K562 (cell line): ENCODE results near the gene PRKCB.

Experiments
- ESRRA ChIP-seq: fragments of 450-650 bp; IDR thresholded peaks from 2 replicates; pipeline ENCODE4 v1.6.1; 2014; ENCODE audit warnings: low read depth, mild to moderate bottlenecking, moderate library complexity, borderline replicate concordance
- JUNB ChIP-seq: fragments of 450-650 bp; formaldehyde crosslinking; conservative IDR thresholded peaks from 2 replicates; pipeline ENCODE4 v1.4.0; 2020; ENCODE audit warnings: mild to moderate bottlenecking
- L3MBTL2 ChIP-seq: fragments of 450-650 bp; IDR thresholded peaks from 2 replicates; pipeline ENCODE4 v1.6.1; 2016; ENCODE audit warnings: mild to moderate bottlenecking, moderate library complexity
- MYC ChIP-seq, 2 experiments: fragments of 250-450 bp in 1 of 2; sonication (Bioruptor Pico) in 1 of 2; IDR thresholded peaks; 2 replicates each; pipeline versions ENCODE4 v1.5.1 to v1.6.1; 2012 to 2021; ENCODE audit warnings: low read depth in 2 of 2, borderline replicate concordance in 1 of 2, improper control_type of control experiment in 1 of 2, low read length in 1 of 2, mild to moderate bottlenecking in 1 of 2, moderate library complexity in 1 of 2
- NFATC3 ChIP-seq: fragments of 450-650 bp; IDR thresholded peaks from 2 replicates; pipeline ENCODE4 v1.6.1; 2017; ENCODE audit warnings: mild to moderate bottlenecking
- POLR2A ChIP-seq: fragments of 450-650 bp; conservative IDR thresholded peaks from 2 replicates; pipeline ENCODE4 v1.6.1; 2016
- POLR2H ChIP-seq: IDR thresholded peaks from 2 replicates; pipeline ENCODE4 v1.6.1; 2016; ENCODE audit warnings: missing genetic modification characterization, low read depth, mild to moderate bottlenecking, control low read depth, missing compliant biosample characterization, moderate library complexity
- RFX5 ChIP-seq: IDR thresholded peaks from 2 replicates; pipeline ENCODE4 v1.6.1; 2011; ENCODE audit warnings: low read depth, mild to moderate bottlenecking, improper control_type of control experiment, low read length
- SMC3 ChIP-seq: conservative IDR thresholded peaks from 2 replicates; pipeline ENCODE4 v1.6.1; 2011; ENCODE audit warnings: low read depth, low read length, improper control_type of control experiment; ENCODE audit not compliant: insufficient read depth
- TCF7 ChIP-seq: sonication (generic); IDR thresholded peaks from 2 replicates; pipeline ENCODE4 v1.6.1; 2016; ENCODE audit warnings: antibody characterized with exemption, borderline replicate concordance
- TRIM24 ChIP-seq, 2 experiments: fragments of 450-650 bp; IDR thresholded peaks; 2 replicates each; pipeline ENCODE4 v1.6.1; 2016
- ZNF274 ChIP-seq: IDR thresholded peaks from 2 replicates; pipeline ENCODE4 v1.6.1; 2011; ENCODE audit warnings: low read depth, mild to moderate bottlenecking, low read length, moderate library complexity, borderline replicate concordance
- ZNF561 ChIP-seq: fragments of 450-650 bp; formaldehyde crosslinking; conservative IDR thresholded peaks from 2 replicates; pipeline ENCODE4 v1.4.0; 2020; ENCODE audit warnings: mild to moderate bottlenecking, moderate library complexity
- TF ChIP-seq, protein P1 (sequence below), 3 experiments: IDR thresholded peaks in 2 of 3; conservative IDR thresholded peaks in 1 of 3; 2 replicates each; pipeline ENCODE4 v1.5.1; 2011 to 2012; ENCODE audit warnings: low read length in 3 of 3, mild to moderate bottlenecking in 3 of 3, control low read depth in 2 of 3, improper control_type of control experiment in 1 of 3, inconsistent platforms in 1 of 3, low read depth in 1 of 3, mixed read lengths in 1 of 3, moderate library complexity in 1 of 3; ENCODE audit not compliant: insufficient read depth in 2 of 3

DNA sequence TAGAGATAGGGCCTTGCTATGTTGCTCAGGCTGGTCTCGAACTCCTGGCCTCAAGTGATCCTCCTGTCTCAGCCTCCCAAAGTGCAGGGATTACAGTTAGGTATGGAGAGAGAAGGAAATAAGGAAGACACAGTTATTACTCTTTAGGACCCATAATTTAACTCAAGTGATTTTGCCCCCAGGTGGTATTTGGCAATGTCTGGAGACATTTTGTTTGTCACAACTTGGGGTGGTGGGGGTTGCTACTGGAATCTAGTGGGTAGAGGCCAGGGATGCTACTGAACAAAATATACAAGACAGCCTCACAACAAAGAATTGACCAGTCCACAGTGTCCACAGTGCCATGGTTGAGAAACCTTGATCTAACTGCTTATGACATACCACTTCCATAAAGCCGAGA lies 64.1 kb downstream of the PRKCB start:
- TF ChIP-seq ESRRA = no peak
- no peak for TF ChIP-seq L3MBTL2
- no peak for TF ChIP-seq MYC (IDR thresholded peaks at IDR 0.05; ENCODE audit: low read depth, low read length)
- TF ChIP-seq MYC (CRISPR knock-in tag; IDR thresholded peaks at IDR 0.05; ENCODE audit: borderline replicate concordance, low read depth) = no peak
- no peak for TF ChIP-seq ZNF274
- TF ChIP-seq, protein P1, sequence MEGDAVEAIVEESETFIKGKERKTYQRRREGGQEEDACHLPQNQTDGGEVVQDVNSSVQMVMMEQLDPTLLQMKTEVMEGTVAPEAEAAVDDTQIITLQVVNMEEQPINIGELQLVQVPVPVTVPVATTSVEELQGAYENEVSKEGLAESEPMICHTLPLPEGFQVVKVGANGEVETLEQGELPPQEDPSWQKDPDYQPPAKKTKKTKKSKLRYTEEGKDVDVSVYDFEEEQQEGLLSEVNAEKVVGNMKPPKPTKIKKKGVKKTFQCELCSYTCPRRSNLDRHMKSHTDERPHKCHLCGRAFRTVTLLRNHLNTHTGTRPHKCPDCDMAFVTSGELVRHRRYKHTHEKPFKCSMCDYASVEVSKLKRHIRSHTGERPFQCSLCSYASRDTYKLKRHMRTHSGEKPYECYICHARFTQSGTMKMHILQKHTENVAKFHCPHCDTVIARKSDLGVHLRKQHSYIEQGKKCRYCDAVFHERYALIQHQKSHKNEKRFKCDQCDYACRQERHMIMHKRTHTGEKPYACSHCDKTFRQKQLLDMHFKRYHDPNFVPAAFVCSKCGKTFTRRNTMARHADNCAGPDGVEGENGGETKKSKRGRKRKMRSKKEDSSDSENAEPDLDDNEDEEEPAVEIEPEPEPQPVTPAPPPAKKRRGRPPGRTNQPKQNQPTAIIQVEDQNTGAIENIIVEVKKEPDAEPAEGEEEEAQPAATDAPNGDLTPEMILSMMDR (IDR thresholded peaks at IDR 0.05 in 2 of 3, conservative IDR thresholded peaks at IDR 0.05 in 1 of 3; ENCODE audit: insufficient read depth in 2 of 3, low read depth in 1 of 3, low read length in 3 of 3) = no peak
- no peak for TF ChIP-seq SMC3
- TF ChIP-seq TCF7 = no peak
- no peak for TF ChIP-seq RFX5
- no peak for TF ChIP-seq NFATC3
- TF ChIP-seq POLR2H (tag) = no peak
- TF ChIP-seq ZNF561 (CRISPR knock-in tag) = no peak
- TF ChIP-seq JUNB (CRISPR knock-in tag) = no peak
- no peak for TF ChIP-seq TRIM24 (IDR thresholded peaks at IDR 0.05)
- TF ChIP-seq POLR2A = no peak
